Neutrophil (primary cell): ENCODE measurements around the gene DEFB125.

Experiments
- H3K27ac ChIP-seq: fragments of 200-600 bp; sonication (generic); 2 replicates; pipeline ENCODE4 v1.5.1; 2016; ENCODE audit warnings: mild to moderate bottlenecking, moderate library complexity
- H3K27me3 ChIP-seq: fragments of 200-600 bp; sonication (generic); 2 replicates; pipeline ENCODE4 v1.6.0; 2016; ENCODE audit warnings: mild to moderate bottlenecking
- H3K36me3 ChIP-seq: fragments of 200-600 bp; sonication (generic); 2 replicates; pipeline ENCODE4 v1.5.1; 2017
- H3K4me1 ChIP-seq, 2 experiments: fragments of 200-600 bp in 1 of 2; sonication (generic) in 1 of 2; 1 replicate in 1 of 2; 2 replicates in 1 of 2; pipeline versions ENCODE4 v1.5.1 to v1.6.1; 2013 to 2016; ENCODE audit warnings: low read depth in 1 of 2, low read length in 1 of 2, mild to moderate bottlenecking in 1 of 2, moderate library complexity in 1 of 2; ENCODE audit not compliant: control insufficient read depth in 1 of 2, insufficient read depth in 1 of 2
- H3K4me3 ChIP-seq, 2 experiments: fragments of 200-600 bp in 1 of 2; sonication (generic) in 1 of 2; 1 replicate in 1 of 2; 2 replicates in 1 of 2; pipeline ENCODE4 v1.5.1; 2013 to 2016; ENCODE audit warnings: low read depth in 1 of 2, low read length in 1 of 2, mild to moderate bottlenecking in 1 of 2, moderate library complexity in 1 of 2
- H3K9me3 ChIP-seq: fragments of 200-600 bp; sonication (generic); 2 replicates; pipeline ENCODE4 v1.5.1; 2016
- CTCF ChIP-seq: fragments of 200-600 bp; sonication (generic); IDR thresholded peaks from 2 replicates; pipeline ENCODE4 v1.5.1; 2016; ENCODE audit warnings: antibody characterized with exemption

DEFB125 gene, protein sequence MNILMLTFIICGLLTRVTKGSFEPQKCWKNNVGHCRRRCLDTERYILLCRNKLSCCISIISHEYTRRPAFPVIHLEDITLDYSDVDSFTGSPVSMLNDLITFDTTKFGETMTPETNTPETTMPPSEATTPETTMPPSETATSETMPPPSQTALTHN

DNA sequence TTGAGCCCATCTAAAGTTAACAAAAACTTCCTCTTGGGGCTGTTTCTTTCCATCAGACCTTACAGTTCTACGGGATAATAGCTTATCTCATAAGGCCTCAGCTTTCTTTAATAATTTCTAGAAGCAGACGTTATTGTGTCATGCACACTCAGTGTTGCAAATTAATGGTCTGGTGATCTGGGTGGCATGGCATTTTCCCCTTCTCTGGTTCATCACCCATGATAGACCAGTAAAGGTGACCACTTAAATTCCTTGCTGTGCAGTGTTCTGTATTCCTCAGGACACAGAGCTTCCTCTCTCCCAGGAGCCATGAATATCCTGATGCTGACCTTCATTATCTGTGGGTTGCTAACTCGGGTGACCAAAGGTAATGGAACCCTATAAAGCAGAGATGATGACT lies at the start of gene DEFB125:
Gene DEFB125, plus strand, starts transcription at position 272 of the 400 bp plus-strand sequence. Its CDS starts 38 bp downstream, at position 310.
- Histone ChIP-seq H3K4me1 (no peaks in the 10 kb centered on the region), H3K27ac (no peak within 1 kb of the TSS), H3K27me3 (peaks cover 98% of the 10 kb centered on the region), H3K36me3 (no peaks in the 10 kb centered on the region), H3K4me3 (no peak within 1 kb of the TSS), H3K9me3 (no peaks in the 10 kb centered on the region)
- no peak for TF ChIP-seq CTCF

GRCh38 chr20:60035-60918 lies 27.2 kb upstream of the DEFB125 start:
- H3K4me3 ChIP-seq = no peak overlapping the region
- no peaks in the 10 kb centered on the region for H3K4me1 ChIP-seq
- H3K36me3 ChIP-seq = no peaks in the 10 kb centered on the region
- H3K27me3 ChIP-seq = peaks cover 5% of the 10 kb centered on the region
- TF ChIP-seq CTCF = no peak
- no peaks in the 10 kb centered on the region for H3K9me3 ChIP-seq
- H3K27ac ChIP-seq = no peak overlapping the region

DNA sequence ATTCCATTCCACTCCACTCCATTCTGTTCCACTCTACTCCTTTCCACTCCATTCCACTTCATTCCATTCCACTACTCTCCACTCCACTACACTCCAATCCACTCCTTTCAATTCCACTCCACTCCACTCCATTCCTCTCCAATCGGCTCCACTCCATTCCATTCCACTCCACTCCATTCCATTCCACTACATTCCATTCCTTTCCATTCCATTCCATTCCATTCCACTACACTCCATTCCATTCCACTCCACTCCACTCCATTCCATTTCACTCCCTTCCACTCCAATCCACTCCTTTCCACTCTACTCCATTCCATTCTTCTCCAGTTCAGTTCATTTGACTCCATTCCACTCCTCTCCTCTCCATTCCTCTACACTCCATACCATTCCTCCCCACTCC lies 26.2 kb upstream of the DEFB125 start:
- Histone ChIP-seq H3K4me3 (no peak overlapping the region), H3K27me3 (peaks cover 5% of the 10 kb centered on the region), H3K9me3 (no peaks in the 10 kb centered on the region), H3K36me3 (no peaks in the 10 kb centered on the region), H3K4me1 (no peaks in the 10 kb centered on the region), H3K27ac (no peak overlapping the region)
- no peak for TF ChIP-seq CTCF

DNA sequence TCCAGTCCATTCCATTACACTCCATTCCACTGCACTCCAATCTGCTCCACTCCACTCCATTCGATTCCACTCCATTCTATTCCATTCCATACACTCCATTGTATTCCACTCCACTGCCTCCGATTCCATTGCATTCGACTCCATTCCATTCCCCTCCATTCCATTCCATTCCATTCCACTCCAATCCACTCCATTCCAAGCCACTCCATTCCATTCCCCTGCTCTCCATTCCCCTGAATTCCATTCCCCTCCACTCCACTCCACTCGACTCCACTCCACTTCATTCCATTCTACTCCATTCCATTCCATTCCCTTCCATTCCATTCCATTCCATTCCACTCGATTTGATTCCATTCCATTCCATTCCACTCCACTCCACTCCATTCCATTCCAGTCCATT lies 25.7 kb upstream of the DEFB125 start:
- no peak overlapping the region for H3K4me3 ChIP-seq
- H3K36me3 ChIP-seq = no peaks in the 10 kb centered on the region
- no peaks in the 10 kb centered on the region for H3K9me3 ChIP-seq
- no peak for TF ChIP-seq CTCF
- no peaks in the 10 kb centered on the region for H3K4me1 ChIP-seq
- peaks cover 5% of the 10 kb centered on the region for H3K27me3 ChIP-seq
- H3K27ac ChIP-seq = no peak overlapping the region

- peaks cover 11% of the 10 kb centered on the region for H3K27me3 ChIP-seq
- no peak for TF ChIP-seq CTCF
- no peaks in the 10 kb centered on the region for H3K36me3 ChIP-seq
- H3K9me3 ChIP-seq = no peaks in the 10 kb centered on the region
- no peak overlapping the region for H3K4me3 ChIP-seq
- no peak overlapping the region for H3K27ac ChIP-seq
- H3K4me1 ChIP-seq = no peaks in the 10 kb centered on the region
Measured at GRCh38 chr20:62487-62886, 25.0 kb upstream of the DEFB125 start.
